Measurements from ENCODE around the gene ENTHD1. TPM values are rescaled to one million over a fixed set of nuclear protein-coding genes. Genes with fewer than 3 reads are reported as not detected.

ENTHD1 gene
- total RNA-seq, 4 donors from 2014 or later, result not detected

DNA sequence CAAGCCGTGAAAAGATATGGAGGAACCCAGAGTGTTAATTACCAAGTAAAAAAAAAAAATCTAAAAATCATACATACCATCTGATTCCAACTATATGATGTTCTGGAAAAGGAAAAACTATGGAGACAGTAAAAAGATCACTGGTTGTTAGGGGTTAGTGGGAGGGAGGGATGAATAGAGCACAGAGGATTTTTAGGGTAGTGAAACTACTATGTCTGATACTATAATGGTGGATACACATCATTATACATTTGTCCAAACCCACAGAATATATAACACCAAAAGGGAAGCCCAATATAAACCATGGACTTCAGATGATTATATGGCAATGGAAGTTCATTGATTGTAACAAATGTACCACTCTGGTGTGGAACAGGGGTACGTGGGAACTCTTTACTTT is 74.1 kb downstream of the ENTHD1 start:
- H3K4me1 ChIP-seq, result no peaks in the 10 kb centered on the region
- TF ChIP-seq, protein P1, sequence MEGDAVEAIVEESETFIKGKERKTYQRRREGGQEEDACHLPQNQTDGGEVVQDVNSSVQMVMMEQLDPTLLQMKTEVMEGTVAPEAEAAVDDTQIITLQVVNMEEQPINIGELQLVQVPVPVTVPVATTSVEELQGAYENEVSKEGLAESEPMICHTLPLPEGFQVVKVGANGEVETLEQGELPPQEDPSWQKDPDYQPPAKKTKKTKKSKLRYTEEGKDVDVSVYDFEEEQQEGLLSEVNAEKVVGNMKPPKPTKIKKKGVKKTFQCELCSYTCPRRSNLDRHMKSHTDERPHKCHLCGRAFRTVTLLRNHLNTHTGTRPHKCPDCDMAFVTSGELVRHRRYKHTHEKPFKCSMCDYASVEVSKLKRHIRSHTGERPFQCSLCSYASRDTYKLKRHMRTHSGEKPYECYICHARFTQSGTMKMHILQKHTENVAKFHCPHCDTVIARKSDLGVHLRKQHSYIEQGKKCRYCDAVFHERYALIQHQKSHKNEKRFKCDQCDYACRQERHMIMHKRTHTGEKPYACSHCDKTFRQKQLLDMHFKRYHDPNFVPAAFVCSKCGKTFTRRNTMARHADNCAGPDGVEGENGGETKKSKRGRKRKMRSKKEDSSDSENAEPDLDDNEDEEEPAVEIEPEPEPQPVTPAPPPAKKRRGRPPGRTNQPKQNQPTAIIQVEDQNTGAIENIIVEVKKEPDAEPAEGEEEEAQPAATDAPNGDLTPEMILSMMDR (IDR thresholded peaks at IDR 0.05), result no peak
- TF ChIP-seq POLR2A (IDR thresholded peaks at IDR 0.05), result no peak
- DNase-seq, result no peak
- no peaks in the 10 kb centered on the region for H3K36me3 ChIP-seq
- H3K27ac ChIP-seq, result no peak overlapping the region
- H3K9me3 ChIP-seq, result no peaks in the 10 kb centered on the region
- no peak overlapping the region for H3K4me3 ChIP-seq
- no peaks in the 10 kb centered on the region for H3K27me3 ChIP-seq

DNA sequence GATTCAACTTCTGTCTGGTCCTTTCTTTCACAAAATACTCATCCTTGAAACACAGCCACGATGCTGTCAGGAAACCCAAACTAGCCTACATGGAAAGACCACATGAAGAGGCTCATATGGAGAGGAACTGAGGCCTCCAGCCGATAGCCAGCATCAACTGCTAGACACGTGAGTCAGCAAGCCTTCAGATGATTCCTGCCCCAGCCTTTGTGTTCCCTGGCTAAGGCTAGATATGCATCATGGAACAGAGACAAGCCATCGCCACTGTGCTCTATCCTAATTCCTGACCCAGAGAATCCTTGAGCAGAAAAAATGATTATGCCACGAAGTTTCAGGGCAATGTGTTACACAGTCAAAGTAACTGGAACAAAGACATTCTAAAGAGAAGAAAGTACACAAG is 75.5 kb downstream of the ENTHD1 start:
- no peak overlapping the region for H3K27ac ChIP-seq
- no peaks in the 10 kb centered on the region for H3K4me1 ChIP-seq
- H3K27me3 ChIP-seq, result no peaks in the 10 kb centered on the region
- no peaks in the 10 kb centered on the region for H3K36me3 ChIP-seq
- TF ChIP-seq, protein P1 (IDR thresholded peaks at IDR 0.05), result no peak
- no peak for TF ChIP-seq POLR2A (IDR thresholded peaks at IDR 0.05)
- H3K4me3 ChIP-seq, result no peak overlapping the region
- DNase-seq, result no peak
- H3K9me3 ChIP-seq, result no peaks in the 10 kb centered on the region

DNA sequence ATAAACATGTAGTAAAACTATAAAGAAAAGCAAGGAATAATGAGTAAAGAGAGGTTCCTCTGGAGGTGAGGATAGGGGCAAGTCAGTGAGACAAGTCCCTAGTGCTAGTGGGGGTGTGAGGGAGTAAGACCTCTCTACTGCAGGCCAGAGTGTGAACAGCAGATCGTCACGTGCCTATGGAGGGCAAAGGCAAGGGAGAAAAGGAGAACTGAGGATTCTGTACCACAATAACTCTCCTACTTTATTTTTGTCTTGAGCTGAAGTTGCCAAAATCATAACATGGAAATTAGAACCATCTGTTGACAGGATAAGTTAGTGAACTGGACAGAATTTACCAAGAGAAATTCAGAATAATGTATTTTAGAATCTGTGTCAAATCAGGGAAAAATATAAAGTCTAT is 77.6 kb downstream of the ENTHD1 start:
- Histone ChIP-seq H3K27me3 (no peaks in the 10 kb centered on the region), H3K9me3 (no peaks in the 10 kb centered on the region), H3K4me3 (no peak overlapping the region), H3K27ac (no peak overlapping the region), H3K4me1 (no peaks in the 10 kb centered on the region), H3K36me3 (no peaks in the 10 kb centered on the region)
- DNase-seq, result no peak
- TF ChIP-seq POLR2A (IDR thresholded peaks at IDR 0.05), result no peak
- TF ChIP-seq, protein P1 (IDR thresholded peaks at IDR 0.05), result no peak

DNA sequence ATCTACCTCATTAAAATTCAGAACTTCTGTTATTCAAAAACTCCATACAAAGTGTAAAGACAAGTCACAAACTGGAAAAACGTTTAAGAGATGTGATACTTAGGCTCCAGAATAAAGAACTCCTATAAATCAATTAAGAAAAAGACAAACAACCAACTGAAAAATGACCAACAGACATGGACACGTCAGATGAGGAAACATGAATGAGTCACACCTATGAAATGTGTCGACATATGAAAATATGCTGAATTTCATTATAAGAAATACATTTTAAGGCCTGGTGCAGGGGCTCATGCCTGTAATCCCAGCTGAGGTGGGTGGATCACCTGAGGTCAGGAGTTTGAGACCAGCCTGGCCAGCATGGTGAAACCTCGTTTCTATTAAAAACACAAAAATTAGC is 78.7 kb downstream of the ENTHD1 start:
- TF ChIP-seq, protein P1 (IDR thresholded peaks at IDR 0.05), result no peak
- TF ChIP-seq POLR2A (IDR thresholded peaks at IDR 0.05), result no peak

DNA sequence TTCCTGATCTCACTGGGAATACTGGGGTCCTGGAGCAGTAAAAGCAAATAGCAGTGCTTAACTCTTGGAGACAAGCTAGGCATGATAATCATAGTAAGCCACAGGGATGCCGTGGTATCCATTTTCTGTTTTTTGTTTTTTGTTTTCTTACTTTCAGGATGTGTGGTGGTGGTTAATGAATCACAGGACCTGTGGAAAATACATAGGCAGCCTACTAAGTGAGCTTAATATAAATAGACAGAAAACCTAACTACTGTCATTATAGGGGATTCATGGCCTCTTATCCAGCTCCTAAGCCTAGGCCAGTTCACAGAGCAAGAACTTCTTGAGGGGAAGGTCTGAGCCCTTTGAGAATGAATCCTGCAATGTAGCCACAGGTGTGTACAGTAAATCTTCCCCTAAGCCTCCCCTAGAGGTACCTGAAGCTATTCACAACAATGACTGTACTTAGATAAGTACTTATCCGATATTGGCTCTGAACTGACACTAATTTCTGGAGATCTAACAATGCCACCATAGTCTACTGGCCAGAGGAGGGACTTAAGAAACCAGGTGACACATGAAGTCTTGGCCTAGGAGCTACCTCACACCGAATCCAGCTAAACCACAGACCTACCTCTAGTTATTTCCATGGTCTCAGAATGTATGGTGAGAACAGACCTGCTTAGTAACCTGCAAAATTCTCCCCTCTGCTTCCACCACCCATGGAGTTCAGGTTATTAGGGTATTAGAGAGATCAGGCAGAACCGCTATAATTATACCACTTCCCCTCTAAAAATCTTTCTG is 83.6 kb downstream of the ENTHD1 start:
- no peaks in the 10 kb centered on the region for H3K36me3 ChIP-seq
- H3K4me3 ChIP-seq, result no peak overlapping the region
- no peaks in the 10 kb centered on the region for H3K9me3 ChIP-seq
- TF ChIP-seq, protein P1 (IDR thresholded peaks at IDR 0.05), result no peak
- no peak for TF ChIP-seq POLR2A (IDR thresholded peaks at IDR 0.05)
- no peaks in the 10 kb centered on the region for H3K27me3 ChIP-seq
- no peak for DNase-seq
- no peaks in the 10 kb centered on the region for H3K4me1 ChIP-seq
- no peak overlapping the region for H3K27ac ChIP-seq

More for the DNA sequence above, 78.7 kb downstream of the ENTHD1 start:
- Histone ChIP-seq H3K4me1 (no peaks in the 10 kb centered on the region), H3K27ac (no peak overlapping the region), H3K9me3 (no peaks in the 10 kb centered on the region), H3K36me3 (no peaks in the 10 kb centered on the region), H3K4me3 (no peak overlapping the region), H3K27me3 (no peaks in the 10 kb centered on the region)
- DNase-seq, result no peak

All from Peyer's patch (tissue), 4 donors.